Caki2 (cell line): ENCODE measurements around the gene NEDD9. TPM values are rescaled to one million over a fixed set of nuclear protein-coding genes. Genes with fewer than 3 reads are reported as not detected.

ENCODE experiments used
- DNase-seq: peaks from one replicate; pipeline ENCODE4 v3.0.0-alpha.2; 2015; ENCODE audit warnings: low read depth
- in situ Hi-C: cut with HindIII; loops from 2 replicates; pipeline ENCODE4 v1.10.0; 2016; ENCODE audit warnings: low sequenced_read_pairs, low pct_unique_long_range_greater_than_20kb, mixed read lengths
- total RNA-seq: library from RNA; depleted of rRNA; stranded (reverse); fragments of >200 nt; shearing (Covaris generic); gene quantifications from 2 replicates; pipeline ENCODE4 v1.2.3, GENCODE V29; 2014; ENCODE audit warnings: low replicate concordance

NEDD9 gene
- total RNA-seq, 1 experiment from 2014 or later = 5.2 TPM

GRCh38 chr6:11172501-11173327 is 59.8 kb downstream of the NEDD9 start:
- in situ Hi-C loops = no loop called here
- peak; percentile 21 for DNase-seq

- in situ Hi-C loops = no loop called here
- DNase-seq = no peak
Observed at GRCh38 chr6:11171952-11172351, 60.5 kb downstream of the NEDD9 start.

- in situ Hi-C loops = no loop called here
- DNase-seq = no peak
Observed at GRCh38 chr6:11168091-11168635, 64.3 kb downstream of the NEDD9 start.

GRCh38 chr6:11166948-11167347 is 65.5 kb downstream of the NEDD9 start:
- in situ Hi-C loops = no loop called here

GRCh38 chr6:11164717-11165646 is 67.5 kb downstream of the NEDD9 start:
- no peak for DNase-seq
- in situ Hi-C loops = no loop called here

More at GRCh38 chr6:11166948-11167347, 65.5 kb downstream of the NEDD9 start:
- no peak for DNase-seq

- no peak for DNase-seq
- in situ Hi-C loops = no loop called here
Observed at GRCh38 chr6:11163932-11164331, 68.5 kb downstream of the NEDD9 start.

GRCh38 chr6:11162262-11162661 is 70.2 kb downstream of the NEDD9 start:
- DNase-seq = no peak
- in situ Hi-C loops = no loop called here

- in situ Hi-C loops = no loop called here
Observed at GRCh38 chr6:11161031-11161956, 71.2 kb downstream of the NEDD9 start.

GRCh38 chr6:11160199-11160598 is 72.3 kb downstream of the NEDD9 start:
- DNase-seq = no peak
- in situ Hi-C loops = no loop called here

More at GRCh38 chr6:11161031-11161956, 71.2 kb downstream of the NEDD9 start:
- no peak for DNase-seq

GRCh38 chr6:11155589-11155988 is 76.9 kb downstream of the NEDD9 start:
- DNase-seq = no peak
- in situ Hi-C loops = no loop called here

- DNase-seq = no peak
- in situ Hi-C loops = no loop called here
Observed at GRCh38 chr6:11153447-11153846, 79.0 kb downstream of the NEDD9 start.

GRCh38 chr6:11152581-11152980 is 79.9 kb downstream of the NEDD9 start:
- DNase-seq = no peak
- in situ Hi-C loops = no loop called here

GRCh38 chr6:11151488-11151887 is 81.0 kb downstream of the NEDD9 start:
- DNase-seq = no peak
- in situ Hi-C loops = no loop called here

- no peak for DNase-seq
- in situ Hi-C loops = loop anchor here (5.0 kb wide), 1 partner anchor 348 kb away; no protein-coding TSS in a partner anchor
Observed at GRCh38 chr6:11149551-11149950, 82.9 kb downstream of the NEDD9 start.

GRCh38 chr6:11146117-11146826 is 86.2 kb downstream of the NEDD9 start:
- in situ Hi-C loops = loop anchor here (5.0 kb wide), 1 partner anchor 351 kb away; no protein-coding TSS in a partner anchor
- no peak for DNase-seq

GRCh38 chr6:11144393-11144851 is 88.0 kb downstream of the NEDD9 start:
- DNase-seq = peak; percentile 77
- in situ Hi-C loops = no loop called here
